ENCODE data around the gene MTIF3.
A peak's percentile ranks its signal among the peaks of the same experiment; 100 is the strongest.

MTIF3 gene, protein sequence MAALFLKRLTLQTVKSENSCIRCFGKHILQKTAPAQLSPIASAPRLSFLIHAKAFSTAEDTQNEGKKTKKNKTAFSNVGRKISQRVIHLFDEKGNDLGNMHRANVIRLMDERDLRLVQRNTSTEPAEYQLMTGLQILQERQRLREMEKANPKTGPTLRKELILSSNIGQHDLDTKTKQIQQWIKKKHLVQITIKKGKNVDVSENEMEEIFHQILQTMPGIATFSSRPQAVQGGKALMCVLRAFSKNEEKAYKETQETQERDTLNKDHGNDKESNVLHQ

DNA sequence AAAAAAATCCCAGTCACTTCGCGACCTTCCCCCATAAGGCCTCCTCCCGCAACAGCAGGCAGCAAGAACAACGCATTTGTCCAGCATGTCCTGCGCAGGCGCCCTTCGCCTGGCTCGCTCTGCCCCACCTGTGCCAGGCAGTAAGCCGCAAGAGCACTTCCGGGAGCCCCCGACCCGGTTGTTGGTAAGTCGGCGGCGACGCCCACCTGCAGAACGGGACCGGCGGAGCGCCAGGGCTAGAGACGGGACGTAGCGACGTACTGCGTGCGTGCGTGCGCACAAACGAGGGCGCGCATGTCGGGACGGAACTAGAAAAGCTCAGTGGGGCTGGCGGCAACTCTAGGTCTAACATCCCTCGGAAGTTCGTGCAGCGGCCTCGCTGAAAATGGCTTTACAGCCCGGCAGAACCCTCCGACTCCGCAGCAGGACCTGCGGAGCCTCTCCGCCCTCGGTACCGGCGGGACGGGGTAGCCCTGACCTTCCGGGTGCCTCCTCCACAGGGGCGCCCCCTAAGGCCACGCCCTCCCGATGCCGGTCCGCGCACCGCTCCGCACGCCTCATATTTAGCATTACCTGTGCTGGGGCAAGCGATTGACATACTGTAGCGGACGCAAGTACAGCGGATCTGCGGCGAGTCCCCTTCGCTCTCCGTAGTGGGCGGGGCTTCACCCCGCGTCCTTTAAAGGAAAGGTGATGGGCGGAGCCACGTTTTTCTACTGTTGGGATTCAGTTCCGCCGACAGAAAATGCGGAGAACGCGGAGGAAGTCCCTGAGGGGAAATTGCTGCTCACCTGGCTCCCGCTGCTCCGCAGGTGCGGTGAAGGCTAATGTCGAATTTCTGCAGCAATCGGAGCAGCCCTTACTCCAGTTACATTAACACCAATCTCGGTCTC is at the start of gene MTIF3:
MTIF3 (minus strand) TSS at position 629 of the 893 bp plus-strand sequence. CDS start 10,116 bp downstream, outside the sequence.
- DNase-seq: peak; percentile 95 to 96

DNA sequence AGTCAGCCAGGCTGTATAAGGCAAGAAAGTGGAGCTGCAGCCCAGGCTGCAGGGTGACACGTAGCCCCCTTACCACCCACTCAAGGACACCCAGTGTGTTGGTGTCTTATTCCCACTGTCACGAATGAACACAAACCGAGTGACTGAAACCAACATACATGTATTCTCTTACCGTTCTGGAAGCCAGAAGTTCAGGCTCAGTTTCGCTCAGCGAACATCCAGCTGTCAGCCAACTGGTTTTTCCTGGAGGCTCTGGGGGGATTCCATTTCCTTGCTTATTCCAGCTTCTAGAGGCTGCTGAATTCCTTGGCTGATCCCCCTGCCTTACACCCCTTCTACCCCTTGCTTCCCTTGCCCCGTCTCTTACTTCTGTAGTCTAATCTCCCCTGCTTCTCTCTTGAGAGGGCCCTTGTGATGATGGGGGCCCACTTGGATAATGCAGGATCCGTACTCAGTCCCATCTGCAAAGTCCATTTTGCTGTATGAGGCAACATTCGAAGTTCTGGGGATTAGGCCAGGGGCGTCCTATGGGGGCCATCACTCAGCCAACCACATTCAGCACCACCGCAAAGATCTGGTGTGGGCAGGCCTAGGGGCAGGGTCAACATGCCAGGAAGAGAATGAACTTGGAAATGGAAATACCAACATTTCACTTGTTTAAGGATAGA is 47.3 kb upstream of the MTIF3 start:
- no peak for DNase-seq

DNA sequence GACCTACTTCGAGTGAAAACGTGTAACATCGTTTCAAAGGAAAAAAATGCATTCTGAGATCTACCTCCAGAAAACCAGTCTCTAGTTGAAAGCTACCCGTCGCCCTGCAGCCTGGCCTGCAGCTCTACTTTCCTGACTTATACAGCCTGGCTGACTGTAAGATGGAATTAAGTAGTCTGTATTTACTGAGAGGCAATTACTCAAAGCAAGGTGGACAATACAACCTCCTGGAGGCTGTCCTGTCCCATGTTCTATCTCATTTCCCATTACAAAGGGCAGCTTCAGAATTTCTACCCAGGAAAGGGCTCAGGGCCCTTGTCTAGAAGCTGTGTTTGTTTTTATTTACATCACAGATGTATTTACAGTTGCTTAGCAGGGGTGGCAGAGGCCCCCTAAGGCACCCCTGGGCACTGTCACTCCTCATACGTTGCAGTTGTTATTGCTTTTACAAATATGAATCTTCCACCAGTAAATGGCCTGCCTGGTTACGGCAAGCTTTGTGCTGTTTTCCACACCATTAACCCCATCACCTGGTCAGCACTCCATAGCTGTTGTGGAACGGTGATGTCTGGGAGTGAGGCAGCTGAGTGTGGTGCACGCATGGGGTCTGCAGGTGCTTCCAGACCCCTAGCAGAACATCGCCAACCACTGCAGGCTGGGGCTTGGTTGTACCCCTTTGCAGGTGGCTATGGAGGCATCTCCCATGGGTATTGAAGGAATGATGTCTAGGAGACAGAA is 46.3 kb upstream of the MTIF3 start:
- DNase-seq: no peak

DNA sequence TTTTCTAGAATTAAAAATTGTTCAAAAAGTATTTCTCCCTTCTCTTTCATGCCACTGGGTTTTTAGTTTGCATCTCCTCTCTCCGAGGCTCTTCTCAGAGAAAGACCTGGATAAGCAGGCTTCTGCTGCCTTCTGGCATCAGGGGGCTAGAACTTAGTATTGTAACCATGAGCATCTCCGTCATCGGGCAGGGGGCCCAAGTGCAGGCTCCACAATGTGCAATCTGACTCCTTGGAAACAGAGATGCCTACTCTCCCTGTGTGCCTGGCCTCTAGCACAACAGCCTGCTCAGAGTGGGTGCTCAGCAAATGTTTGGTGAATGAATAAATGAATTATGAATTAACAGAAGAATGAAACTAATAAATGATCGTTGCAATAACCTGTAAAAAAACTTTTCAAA is 45.6 kb upstream of the MTIF3 start:
- DNase-seq: no peak

DNA sequence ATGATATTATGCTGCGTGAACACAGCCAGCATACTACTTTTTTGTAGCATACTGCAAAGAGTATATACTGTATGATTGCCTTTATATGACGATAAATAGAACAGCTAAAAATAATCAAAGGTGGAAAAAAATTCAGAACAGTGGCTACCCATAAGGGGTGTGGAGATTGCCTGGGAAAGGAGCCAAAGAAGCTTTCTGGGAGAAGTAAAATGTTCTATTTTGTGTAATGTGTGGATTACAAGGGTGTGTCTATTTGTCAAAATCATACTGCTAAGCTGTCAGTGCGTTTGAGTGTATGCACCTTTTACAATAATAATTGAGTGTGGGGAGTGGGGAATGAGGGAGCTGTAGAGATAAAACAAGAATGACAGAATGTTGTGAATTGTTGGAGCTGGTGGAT is 45.2 kb upstream of the MTIF3 start:
- no peak for DNase-seq

DNA sequence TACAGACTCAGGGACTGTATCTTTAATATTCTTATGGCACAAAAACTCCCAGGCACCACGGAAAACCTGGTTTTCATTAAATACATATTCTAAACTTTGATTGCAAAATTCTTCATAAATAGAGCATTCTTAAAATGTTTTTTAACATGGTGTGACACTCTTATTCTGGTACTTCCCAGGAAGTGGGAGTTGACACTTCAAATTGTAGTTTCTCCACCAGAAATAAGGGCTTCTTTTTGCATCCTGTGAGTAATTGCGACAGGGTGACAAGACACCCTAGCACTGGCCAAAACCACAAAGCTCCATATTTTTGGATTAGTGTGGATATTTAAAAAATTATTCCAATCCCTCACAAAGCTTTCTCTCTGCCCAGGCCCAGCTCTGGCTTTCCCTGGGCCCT is 43.6 kb upstream of the MTIF3 start:
- no peak for DNase-seq

DNA sequence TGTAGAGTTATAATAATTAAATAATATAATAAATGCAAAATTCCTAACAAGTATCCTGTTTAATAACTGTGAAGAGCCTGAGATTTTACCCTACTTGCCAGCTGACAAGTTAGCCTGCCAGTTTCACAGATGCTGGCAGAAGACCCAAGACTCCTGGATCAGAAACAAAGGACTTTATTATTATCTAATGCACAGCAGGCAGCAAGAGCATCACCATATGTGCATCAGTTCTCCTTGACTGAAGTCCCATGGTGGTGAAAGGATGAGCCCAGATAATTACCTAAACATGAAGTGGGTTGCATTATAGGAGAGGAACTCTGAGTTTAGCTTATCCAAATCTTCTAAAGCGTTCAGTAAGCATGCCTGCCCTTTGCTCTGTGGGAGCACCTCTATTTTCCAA is 39.1 kb upstream of the MTIF3 start:
- no peak for DNase-seq

DNA sequence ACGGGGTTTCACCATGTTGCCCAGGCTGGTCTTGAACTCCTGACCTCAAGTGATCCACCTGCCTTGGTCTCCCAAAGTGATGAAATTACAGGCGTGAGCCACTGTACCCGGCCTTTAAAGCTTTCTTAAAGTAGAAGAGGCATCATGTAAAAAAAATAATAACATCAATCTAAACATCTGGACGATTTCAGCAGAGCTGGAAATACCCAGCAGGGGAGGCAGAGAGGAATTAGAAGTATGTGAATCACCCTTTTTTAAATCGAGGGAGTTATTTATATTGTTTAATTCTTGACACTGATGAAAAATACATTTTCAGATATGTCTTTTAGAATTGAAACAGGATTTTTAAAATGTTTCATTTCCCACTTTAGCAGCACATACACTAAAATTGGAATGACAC is 37.4 kb upstream of the MTIF3 start:
- no peak for DNase-seq

DNA sequence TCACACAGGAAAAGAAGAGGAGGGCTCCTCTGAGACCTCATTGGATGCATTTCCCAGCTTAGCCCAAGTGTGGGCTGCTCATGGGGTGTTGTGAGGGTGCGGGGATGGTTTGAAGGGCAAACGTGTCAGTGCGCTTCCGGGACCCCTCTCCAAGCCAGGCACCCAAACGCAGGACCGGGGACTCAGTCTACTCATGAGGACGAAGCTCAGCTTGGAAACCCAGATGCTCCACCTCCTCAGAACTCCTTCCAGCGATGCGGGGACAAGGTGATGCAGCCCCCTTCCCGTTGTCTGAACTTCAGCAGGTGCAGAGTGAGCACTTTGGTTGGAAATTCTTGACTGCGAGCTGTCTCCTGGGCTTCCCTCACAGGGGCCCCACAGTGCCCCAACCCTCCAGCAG is 33.1 kb upstream of the MTIF3 start:
- DNase-seq: no peak

DNA sequence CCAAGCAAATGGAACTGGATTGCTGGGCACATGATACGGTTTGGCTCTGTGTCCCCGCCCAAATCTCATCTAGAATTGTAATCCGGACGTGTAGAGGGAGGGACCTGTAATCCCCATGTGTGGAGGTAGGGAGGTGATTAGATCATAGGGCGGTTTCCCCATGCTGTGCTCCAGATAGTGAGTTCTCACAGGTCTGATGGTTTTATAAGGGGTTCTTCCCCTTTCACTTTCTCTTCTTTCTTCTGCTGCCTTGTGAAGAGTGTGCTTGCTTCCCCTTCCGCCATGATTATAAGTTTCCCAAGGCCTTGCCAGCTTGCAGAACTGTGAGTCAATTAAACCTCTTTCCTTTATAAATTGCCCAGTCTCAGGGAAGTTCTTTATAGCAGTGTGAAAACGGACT is 32.6 kb upstream of the MTIF3 start:
- no peak for DNase-seq

DNA sequence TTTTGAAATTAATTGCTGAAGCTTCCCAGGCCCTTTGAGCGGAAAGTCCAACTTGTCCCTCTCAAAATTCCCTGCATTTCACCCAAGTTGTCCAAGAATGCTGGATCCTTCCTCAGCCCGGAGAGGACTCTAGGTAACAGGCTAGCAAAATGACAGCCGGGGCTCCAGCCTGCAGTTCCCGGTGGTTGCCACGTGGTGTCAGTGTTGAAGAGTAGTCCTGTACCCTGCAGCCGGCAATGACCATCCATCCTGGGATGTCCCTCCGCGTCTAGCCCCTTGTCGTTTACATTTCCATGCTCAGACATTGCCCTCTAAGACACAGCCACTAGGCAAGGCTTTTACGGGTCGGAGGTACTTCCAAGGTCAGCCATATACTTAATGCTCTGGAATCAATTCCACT is 31.4 kb upstream of the MTIF3 start:
- DNase-seq: peak; percentile 39 to 57

DNA sequence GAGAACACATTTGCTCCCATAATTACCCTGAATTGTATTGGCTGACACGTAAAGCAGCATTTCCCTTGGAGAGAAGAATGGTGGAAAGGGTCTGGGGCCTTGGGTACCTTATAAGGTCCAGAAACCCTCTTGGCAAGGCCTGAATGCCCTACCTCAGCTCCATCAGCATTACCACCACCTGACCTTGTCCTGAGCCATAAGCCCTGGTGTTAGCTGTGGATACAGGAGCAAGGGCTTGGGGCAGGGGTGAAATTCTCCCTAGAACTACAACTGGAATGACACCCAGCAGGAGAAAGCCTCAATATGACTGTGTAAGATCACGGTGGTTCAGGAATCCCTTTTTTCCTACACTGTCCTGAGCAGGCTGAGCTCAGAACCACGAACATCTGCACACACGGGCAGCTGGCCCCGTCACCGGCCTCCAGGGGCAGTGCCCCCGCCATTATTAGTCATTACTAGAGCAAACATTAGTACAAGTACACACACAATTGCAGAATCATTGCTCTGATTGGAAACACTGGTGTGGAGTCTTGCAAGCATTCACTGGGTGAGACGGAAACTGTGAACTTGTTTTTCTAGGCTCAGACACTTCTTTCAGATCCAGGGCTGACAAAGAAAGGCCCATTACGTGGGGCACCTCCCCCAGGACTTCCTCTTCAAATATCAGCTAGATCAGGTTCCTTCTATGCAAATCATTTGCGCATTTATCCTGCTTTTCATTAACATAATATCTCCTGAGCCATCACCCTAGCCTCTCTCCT is 26.8 kb upstream of the MTIF3 start:
- DNase-seq: peak; percentile 4 to 19

DNA sequence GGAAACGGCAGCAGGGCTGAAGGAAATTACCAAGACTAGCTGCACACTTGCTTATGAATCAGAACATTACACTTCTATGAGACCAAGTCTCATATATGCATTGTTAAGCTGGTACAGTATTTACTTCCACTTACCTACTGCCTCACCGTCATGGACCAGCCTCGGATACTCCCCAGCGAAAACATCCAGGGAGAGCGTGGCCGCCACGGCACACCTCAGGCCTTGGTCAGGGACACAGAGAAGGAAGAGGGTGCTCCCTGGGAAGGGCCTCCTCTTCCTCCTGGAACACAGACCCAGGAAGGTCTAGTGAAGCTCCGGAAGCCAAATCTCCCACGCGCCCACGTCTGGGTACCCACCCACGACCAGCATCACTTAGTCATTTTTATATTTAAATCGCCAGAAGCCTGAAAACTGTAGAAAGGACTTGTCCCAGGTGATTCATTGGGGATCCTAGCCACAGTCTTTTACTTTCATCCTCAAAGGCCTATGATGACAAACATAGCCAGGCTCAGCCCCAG is 24.4 kb upstream of the MTIF3 start:
- DNase-seq: no peak

DNA sequence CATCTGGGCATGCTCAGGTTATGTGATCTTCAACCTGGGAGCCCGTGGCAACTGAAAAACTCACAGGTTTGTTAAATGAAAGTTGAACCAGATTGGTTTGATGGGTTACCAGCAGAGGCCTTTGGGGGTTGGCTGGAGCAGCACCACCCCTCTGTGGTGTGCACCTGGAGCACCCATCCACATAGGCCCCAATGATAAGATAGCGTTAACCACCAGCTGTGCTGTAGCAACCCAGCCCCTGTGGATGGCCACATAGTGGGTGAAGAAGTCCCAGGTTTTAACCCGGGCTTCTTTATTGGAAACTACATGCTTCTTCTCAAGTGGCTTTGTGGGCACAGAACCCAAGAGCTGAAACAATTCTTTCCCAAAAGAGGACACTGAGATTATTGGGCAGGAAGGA is 22.6 kb upstream of the MTIF3 start:
- no peak for DNase-seq

DNA sequence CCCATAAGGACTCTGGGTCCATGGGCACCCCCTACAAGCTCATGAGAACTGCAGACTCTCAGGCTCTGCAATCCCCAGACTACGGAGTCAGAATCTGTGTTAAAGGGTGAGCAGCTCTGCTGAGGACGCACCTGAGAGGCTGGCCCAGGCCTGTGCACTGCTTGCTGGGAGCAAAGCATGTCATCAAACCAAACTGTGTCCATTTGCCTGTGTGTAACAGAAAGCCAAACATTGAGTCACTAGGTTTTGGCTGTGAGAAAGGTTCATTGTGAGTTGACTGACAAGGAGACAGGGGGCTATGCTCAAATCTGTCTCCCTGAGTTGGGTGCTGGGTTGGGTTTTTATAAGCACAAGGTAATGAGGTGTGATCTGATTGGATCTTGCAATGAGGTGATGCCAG is 22.1 kb upstream of the MTIF3 start:
- no peak for DNase-seq

DNA sequence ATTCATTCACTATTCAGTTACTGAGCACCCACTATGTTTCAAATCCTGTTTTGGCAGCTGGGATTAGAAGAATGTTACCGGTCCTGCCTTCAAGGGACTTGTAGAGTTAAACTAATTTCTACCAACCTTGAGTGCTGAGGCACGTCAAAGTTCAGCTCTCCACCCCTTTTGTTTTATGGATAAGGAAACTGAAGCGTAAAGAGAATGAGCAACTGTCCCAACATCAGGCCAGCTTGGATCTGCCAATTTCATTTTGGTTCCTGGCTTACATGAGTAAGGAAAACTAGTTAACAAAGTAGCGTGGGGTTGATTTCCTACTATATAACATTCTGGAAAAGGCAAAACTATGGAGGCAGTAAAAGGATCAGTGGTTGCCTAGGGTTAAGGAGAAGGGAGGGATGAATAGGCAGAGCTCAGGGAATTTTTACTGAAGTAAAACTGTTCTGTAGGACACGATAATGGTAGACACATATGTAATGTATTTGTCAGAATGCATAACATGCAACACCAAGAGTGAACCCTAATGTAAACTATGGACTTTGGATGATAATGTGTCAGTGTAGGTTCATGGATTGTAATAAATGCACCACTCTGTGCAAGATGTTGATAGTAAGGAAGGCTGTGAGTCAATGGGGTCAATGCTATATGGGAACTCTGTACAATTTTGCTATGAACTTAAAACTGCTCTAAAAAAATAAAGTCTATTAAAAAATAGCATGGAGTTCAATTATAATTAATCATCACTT is 19.9 kb upstream of the MTIF3 start:
- no peak for DNase-seq

DNA sequence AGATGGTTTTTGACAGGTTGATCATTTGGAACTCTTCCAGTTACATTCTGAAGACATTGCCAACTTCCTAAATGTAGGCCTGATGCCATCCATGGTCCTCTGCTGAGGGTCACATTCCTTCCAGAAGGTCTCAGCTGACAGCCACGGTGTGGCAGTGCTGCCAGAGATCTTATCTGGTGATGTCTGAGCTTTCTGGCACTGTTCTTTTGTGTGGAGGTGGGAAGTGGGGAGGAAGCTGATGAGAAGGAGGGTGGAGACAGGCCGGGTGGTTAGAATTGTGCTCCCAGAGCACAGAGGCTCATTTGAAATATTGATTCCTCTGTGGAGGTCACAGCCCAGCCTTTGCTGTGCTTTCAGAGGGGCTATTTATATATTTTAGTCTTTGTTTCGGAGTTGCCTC is 16.1 kb upstream of the MTIF3 start:
- DNase-seq: no peak

DNA sequence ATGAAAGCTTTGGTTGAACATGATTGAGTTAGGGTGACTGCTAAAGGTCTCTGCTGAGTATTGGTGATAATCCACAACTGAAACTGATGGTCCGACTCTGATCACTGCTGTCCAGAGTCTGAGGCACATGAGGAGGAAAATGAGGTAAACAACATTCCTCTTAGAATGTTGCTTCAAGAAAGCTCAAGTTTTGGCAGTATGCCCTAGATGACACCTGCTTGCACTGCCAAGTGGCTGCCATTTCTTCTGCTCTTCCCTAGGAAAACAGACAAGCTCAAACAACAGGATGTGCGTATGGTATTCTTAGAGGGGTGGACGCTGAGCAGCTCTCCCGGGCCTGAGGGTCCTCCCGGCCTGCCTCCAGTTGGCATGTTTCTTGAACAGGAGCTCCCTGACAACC is 15.2 kb upstream of the MTIF3 start:
- DNase-seq: no peak

DNA sequence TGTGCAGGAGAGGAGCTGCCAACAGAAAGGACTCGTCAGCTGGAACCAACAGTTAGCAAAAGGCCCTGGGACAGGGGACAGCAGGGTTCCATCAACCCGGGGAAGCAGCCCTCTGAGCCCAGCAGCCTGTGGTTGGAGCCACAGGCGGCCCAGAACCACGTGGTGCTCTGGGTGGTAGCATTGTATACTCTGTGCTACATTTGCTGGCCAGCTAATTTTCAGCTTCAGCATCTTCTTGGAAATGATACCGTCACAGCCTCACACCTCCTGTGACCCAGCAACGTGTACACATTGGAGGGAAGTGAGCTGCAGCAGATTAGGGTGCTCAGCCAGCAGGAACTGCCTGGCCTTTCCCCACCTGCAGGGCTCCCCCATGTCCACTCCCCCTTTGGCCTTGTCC is 13.1 kb upstream of the MTIF3 start:
- DNase-seq: no peak

DNA sequence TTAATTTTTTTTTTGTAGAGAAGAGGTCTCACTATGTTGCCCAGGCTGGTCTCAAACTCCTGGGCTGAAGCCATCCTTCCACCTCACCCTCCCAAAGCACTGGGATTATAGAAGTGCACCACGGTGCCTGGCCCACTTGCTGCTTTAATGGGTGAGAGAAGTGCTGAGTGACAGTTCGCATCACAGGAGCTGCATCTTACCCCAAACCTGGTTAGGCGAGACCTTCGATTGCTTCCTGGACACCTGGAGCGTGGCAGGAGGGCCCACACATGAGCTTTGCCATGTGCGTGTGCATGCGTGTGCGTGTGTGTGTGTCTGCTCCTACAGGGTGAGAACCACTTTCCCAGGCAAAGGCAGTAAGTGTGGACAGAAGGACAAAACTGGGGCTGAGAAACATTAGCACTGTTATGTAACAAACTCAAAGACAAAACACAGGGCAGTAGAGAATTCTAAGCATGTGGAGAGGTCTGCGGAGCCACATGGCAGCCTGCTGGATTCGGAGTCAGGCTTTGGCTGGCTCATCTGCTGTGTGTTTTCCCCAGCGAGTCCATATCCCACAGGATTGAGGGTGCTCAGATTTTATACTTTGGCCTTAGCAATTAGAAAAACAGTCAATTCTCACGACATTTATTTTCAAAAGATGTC is 11.7 kb upstream of the MTIF3 start:
- no peak for DNase-seq

DNA sequence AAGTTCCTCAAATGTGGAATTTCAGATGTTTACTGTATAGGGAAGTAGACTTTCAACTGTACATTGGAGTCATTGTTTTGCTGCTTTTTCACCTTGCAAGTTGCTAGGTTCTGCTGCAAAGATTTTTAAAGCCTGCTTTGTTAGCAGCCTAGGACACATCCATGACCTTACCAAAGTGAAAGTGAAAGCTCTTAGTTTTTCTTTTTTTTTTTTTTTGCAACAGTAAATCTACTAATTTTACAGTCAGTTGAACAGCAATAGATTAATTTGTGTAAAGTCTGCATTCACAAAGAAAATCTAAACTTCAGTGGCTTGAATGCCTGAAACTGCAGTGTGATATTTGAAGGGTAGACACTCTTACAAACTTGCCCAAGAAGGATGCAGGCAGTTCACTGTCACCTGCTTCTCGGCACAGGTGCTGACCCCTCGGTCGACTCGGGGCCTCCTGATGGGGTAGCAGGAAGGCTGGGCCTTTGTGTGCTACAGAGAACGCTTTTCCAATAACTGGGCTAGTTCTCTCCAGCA is 5.0 kb upstream of the MTIF3 start:
- DNase-seq: peak; percentile 22 to 26
